Measurements from ENCODE around the gene TMPRSS13. TPM values are rescaled to one million over a fixed set of nuclear protein-coding genes. Genes with fewer than 3 reads are reported as not detected.
A peak's percentile ranks its signal among the peaks of the same experiment; 100 is the strongest.

Gene TMPRSS13
- total and polyA plus RNA-seq, 2 of the 13 experiments (the other 11 are each of a cell fraction or from before 2014, with no cell fraction given), result not detected

GRCh38 chr11:117910525-117910924 is 18.7 kb downstream of the TMPRSS13 start:
- Histone ChIP-seq H4K20me1 (ENCODE audit: insufficient read depth, low read length) (no peaks in the 10 kb centered on the region), H3K9me3 (ENCODE audit: low read length) (no peaks in the 10 kb centered on the region), H3K79me2 (ENCODE audit: insufficient read depth, low read length) (no peaks in the 10 kb centered on the region), H3K4me2 (ENCODE audit: low read depth, low read length) (no peak overlapping the region), H3K36me3 (replicated peaks in 1 of 2; ENCODE audit: control insufficient read depth in 1 of 2, insufficient read depth in 2 of 2, low read length in 2 of 2) (no peaks in the 10 kb centered on the region), H3K4me3 (replicated peaks in 1 of 3; ENCODE audit: insufficient read depth in 1 of 3, low read depth in 2 of 3, low read length in 3 of 3) (no peak overlapping the region), H3K9ac (ENCODE audit: insufficient read depth, low read depth, low read length) (no peak overlapping the region), H2AFZ (ENCODE audit: low read length) (no peak overlapping the region), H3K27me3 (ENCODE audit: control insufficient read depth in 1 of 2, insufficient read depth in 2 of 2, low read length in 2 of 2) (peaks cover 0 to 58% of the 10 kb centered on the region in 2 experiments), H3K27ac (ENCODE audit: extremely low read length, insufficient read depth, low read length) (no peak overlapping the region), H3K4me1 (ENCODE audit: insufficient read depth, low read length) (no peaks in the 10 kb centered on the region)
- intact Hi-C loops (cut with micrococcal nuclease; ENCODE audit: unreplicated experiment) (no loop called here), in situ Hi-C loops (cut with HindIII; ENCODE audit: extremely low pct_ligation_motif_present, low pct_unique_long_range_greater_than_20kb) (no loop called here)
- WGBS (ENCODE audit: low lambda C conversion rate), result 42% methylated on average over 2 of the region's 4 CpGs
- TF ChIP-seq ZFP36 (IDR thresholded peaks at IDR 0.05; ENCODE audit: borderline replicate concordance, low read depth, low read length, partially characterized antibody), result peak; percentile 41
- no peak for TF ChIP-seq ZNF513 (CRISPR knock-in tag; conservative IDR thresholded peaks at IDR 0.05)
- no TSS peak for BruUV-seq (replicated peaks)
- ATAC-seq (no peak), DNase-seq (ENCODE audit: low spot score) (no peak), FAIRE-seq (no peak)
- ChIA-PET CTCF (ENCODE audit: low intra/inter-chr PET ratio, low total read pairs) (no interaction called here), POLR2A (no interaction called here)

- Histone ChIP-seq H3K4me2 (ENCODE audit: low read depth, low read length) (no peak overlapping the region), H3K36me3 (replicated peaks in 1 of 2; ENCODE audit: control insufficient read depth in 1 of 2, insufficient read depth in 2 of 2, low read length in 2 of 2) (no peaks in the 10 kb centered on the region), H2AFZ (ENCODE audit: low read length) (no peak overlapping the region), H3K27ac (ENCODE audit: extremely low read length, insufficient read depth, low read length) (no peak overlapping the region), H3K4me1 (ENCODE audit: insufficient read depth, low read length) (no peaks in the 10 kb centered on the region), H3K79me2 (ENCODE audit: insufficient read depth, low read length) (no peaks in the 10 kb centered on the region), H3K27me3 (ENCODE audit: control insufficient read depth in 1 of 2, insufficient read depth in 2 of 2, low read length in 2 of 2) (peaks cover 0 to 56% of the 10 kb centered on the region in 2 experiments), H3K9me3 (ENCODE audit: low read length) (no peaks in the 10 kb centered on the region), H3K4me3 (replicated peaks in 1 of 3; ENCODE audit: insufficient read depth in 1 of 3, low read depth in 2 of 3, low read length in 3 of 3) (no peak overlapping the region), H3K9ac (ENCODE audit: insufficient read depth, low read depth, low read length) (no peak overlapping the region), H4K20me1 (ENCODE audit: insufficient read depth, low read length) (no peaks in the 10 kb centered on the region)
- peak; percentile 67 for ATAC-seq
- intact Hi-C loops (cut with micrococcal nuclease; ENCODE audit: unreplicated experiment), result loop anchor here (10.0 kb wide), 1 partner anchor 65 kb away; no protein-coding TSS in a partner anchor
- in situ Hi-C loops (cut with HindIII; ENCODE audit: extremely low pct_ligation_motif_present, low pct_unique_long_range_greater_than_20kb), result no loop called here
- CTCF ChIA-PET (ENCODE audit: low intra/inter-chr PET ratio, low total read pairs), result no interaction called here
- POLR2A ChIA-PET, result no interaction called here
- TF ChIP-seq SP5 (CRISPR knock-in tag; IDR thresholded peaks at IDR 0.05; ENCODE audit: borderline replicate concordance, low read depth), result no peak
- TF ChIP-seq ZNF687 (CRISPR knock-in tag; IDR thresholded peaks at IDR 0.05), result 0 out of 2 replicates have a peak, but pooled peaks have one; percentile 10
- TF ChIP-seq MEIS2 (CRISPR knock-in tag; IDR thresholded peaks at IDR 0.05), result no peak
- no peak for TF ChIP-seq ZNF724P (CRISPR knock-in tag; IDR thresholded peaks at IDR 0.05; ENCODE audit: borderline replicate concordance)
- DNase-seq (ENCODE audit: low spot score), result no peak
- no TSS peak for BruUV-seq (replicated peaks)
- no peak for FAIRE-seq
- 29% methylated on average over 14 of the region's 20 CpGs for WGBS (ENCODE audit: low lambda C conversion rate)
Measured at GRCh38 chr11:117909611-117910382, 19.4 kb downstream of the TMPRSS13 start.

Measured in HepG2 (cell line).